HG03135 (cell line): ENCODE data around the gene PTX4.

ENCODE experiments used
- ATAC-seq: cut with Tn5 transposase; IDR thresholded peaks from one replicate; pipeline ENCODE4 v1.9.1; 2021; ENCODE audit warnings: mild to moderate bottlenecking, moderate library complexity; ENCODE audit not compliant: unreplicated experiment

Gene PTX4

GRCh38 chr16:1502092-1503004 is 13.6 kb upstream of the PTX4 start:
- no peak for ATAC-seq

GRCh38 chr16:1501630-1502029 is 12.9 kb upstream of the PTX4 start:
- ATAC-seq: no peak

GRCh38 chr16:1500465-1501150 is 11.9 kb upstream of the PTX4 start:
- no peak for ATAC-seq

- no peak for ATAC-seq
These were observed 11.2 kb upstream of the PTX4 start for GRCh38 chr16:1499756-1500464.

GRCh38 chr16:1498899-1499676 is 10.3 kb upstream of the PTX4 start:
- no peak for ATAC-seq

GRCh38 chr16:1497014-1497598 is 8.4 kb upstream of the PTX4 start:
- no peak for ATAC-seq

GRCh38 chr16:1496464-1496863 is 7.7 kb upstream of the PTX4 start:
- no peak for ATAC-seq

- ATAC-seq: no peak
These were observed 7.1 kb upstream of the PTX4 start for GRCh38 chr16:1495889-1496262.

GRCh38 chr16:1495211-1495888 is 6.6 kb upstream of the PTX4 start:
- ATAC-seq: no peak

- ATAC-seq: no peak
These were observed 6.0 kb upstream of the PTX4 start for GRCh38 chr16:1494711-1495110.

- ATAC-seq: no peak
These were observed 5.4 kb upstream of the PTX4 start for GRCh38 chr16:1494129-1494640.

GRCh38 chr16:1493746-1494094 is 5.0 kb upstream of the PTX4 start:
- ATAC-seq: no peak

GRCh38 chr16:1492923-1493745 is 4.4 kb upstream of the PTX4 start, which contains the start of gene TELO2:
TSS of gene TELO2 (plus strand) at chr16:1493360. CDS start at chr16:1494282, 922 bp downstream.
- ATAC-seq: peak; percentile 53

GRCh38 chr16:1492082-1492922 is 3.6 kb upstream of the PTX4 start:
- ATAC-seq: no peak

- ATAC-seq: no peak
These were observed 2.6 kb upstream of the PTX4 start for GRCh38 chr16:1491327-1491726.

GRCh38 chr16:1489077-1489476 is 333 bp upstream of the PTX4 start:
- ATAC-seq: no peak

- ATAC-seq: no peak
These were observed 616 bp downstream of the PTX4 start for GRCh38 chr16:1488054-1488601.
